Peyer's patch (tissue), 4 donors: ENCODE results near the gene ARHGAP12.

Experiments used
- POLR2A ChIP-seq, 2 donors: fragments of 450-650 bp; IDR thresholded peaks; one replicate each; pipeline ENCODE4 v1.5.1; 2017; ENCODE audit warnings: antibody characterized with exemption in 2 of 2, mild to moderate bottlenecking in 2 of 2, moderate library complexity in 2 of 2
- TF ChIP-seq, protein P1 (sequence below), 6 experiments: fragments of 450-650 bp in 4 of 6; fragments of 200-600 bp in 2 of 6; sonication (generic) in 1 of 6; IDR thresholded peaks; one replicate each; pipeline ENCODE4 v1.5.1; 2017 to 2019; ENCODE audit warnings: antibody characterized with exemption in 6 of 6, mild to moderate bottlenecking in 3 of 6, moderate library complexity in 1 of 6

DNA sequence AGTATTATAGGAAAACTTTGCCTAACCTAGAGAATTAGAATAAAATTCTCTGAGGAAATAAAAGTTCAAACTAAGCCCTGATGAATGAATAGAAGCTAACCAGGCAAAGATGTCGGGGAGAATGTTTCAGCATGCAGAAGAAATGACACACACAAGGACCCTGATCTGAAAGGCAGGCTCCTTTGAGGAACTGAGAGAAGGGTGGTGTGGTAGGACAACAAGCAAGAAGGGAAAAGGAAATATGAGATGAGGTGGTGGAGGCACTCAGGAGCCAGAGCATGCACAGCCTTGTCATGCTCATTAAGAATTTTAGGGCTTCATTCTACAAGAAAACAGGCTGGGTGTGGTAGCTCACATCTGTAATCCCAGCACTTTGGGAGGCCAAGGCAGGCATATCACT is 90.6 kb downstream of the ARHGAP12 start:
- TF ChIP-seq POLR2A (IDR thresholded peaks at IDR 0.05): no peak
- TF ChIP-seq, protein P1, sequence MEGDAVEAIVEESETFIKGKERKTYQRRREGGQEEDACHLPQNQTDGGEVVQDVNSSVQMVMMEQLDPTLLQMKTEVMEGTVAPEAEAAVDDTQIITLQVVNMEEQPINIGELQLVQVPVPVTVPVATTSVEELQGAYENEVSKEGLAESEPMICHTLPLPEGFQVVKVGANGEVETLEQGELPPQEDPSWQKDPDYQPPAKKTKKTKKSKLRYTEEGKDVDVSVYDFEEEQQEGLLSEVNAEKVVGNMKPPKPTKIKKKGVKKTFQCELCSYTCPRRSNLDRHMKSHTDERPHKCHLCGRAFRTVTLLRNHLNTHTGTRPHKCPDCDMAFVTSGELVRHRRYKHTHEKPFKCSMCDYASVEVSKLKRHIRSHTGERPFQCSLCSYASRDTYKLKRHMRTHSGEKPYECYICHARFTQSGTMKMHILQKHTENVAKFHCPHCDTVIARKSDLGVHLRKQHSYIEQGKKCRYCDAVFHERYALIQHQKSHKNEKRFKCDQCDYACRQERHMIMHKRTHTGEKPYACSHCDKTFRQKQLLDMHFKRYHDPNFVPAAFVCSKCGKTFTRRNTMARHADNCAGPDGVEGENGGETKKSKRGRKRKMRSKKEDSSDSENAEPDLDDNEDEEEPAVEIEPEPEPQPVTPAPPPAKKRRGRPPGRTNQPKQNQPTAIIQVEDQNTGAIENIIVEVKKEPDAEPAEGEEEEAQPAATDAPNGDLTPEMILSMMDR (IDR thresholded peaks at IDR 0.05): no peak
